WERI-Rb-1 (cell line): ENCODE measurements around the gene LEMD1.

Experiments
- DNase-seq: peaks from one replicate; pipeline ENCODE4 v3.0.0-alpha.2; 2020
- H3K27ac ChIP-seq: fragments of 250-450 bp; sonication (Bioruptor Pico); 2 replicates; pipeline ENCODE4 v1.5.1; 2020; ENCODE audit warnings: mild to moderate bottlenecking, moderate library complexity
- H3K27me3 ChIP-seq: fragments of 250-450 bp; sonication (Bioruptor Pico); 2 replicates; pipeline ENCODE4 v1.5.1; 2021; ENCODE audit warnings: mild to moderate bottlenecking, low read depth, moderate library complexity; ENCODE audit not compliant: insufficient read depth, severe bottlenecking
- H3K36me3 ChIP-seq: fragments of 250-450 bp; sonication (Bioruptor Pico); 2 replicates; pipeline ENCODE4 v1.5.1; 2020; ENCODE audit warnings: mild to moderate bottlenecking, moderate library complexity
- H3K4me3 ChIP-seq: 2 replicates; pipeline ENCODE4 v1.5.1; 2011; ENCODE audit warnings: low read depth, mild to moderate bottlenecking, control low read depth, low read length
- H3K9me3 ChIP-seq: fragments of 250-450 bp; sonication (Bioruptor Pico); 2 replicates; pipeline ENCODE4 v1.5.1; 2021; ENCODE audit warnings: mild to moderate bottlenecking, moderate library complexity; ENCODE audit not compliant: severe bottlenecking
- TF ChIP-seq, protein P1 (sequence below): IDR thresholded peaks from 2 replicates; pipeline ENCODE4 v1.5.1; 2011; ENCODE audit warnings: low read depth, mild to moderate bottlenecking, control low read depth, inconsistent platforms, low read length

LEMD1 gene

GRCh38 chr1:205382561-205382960 lies 39.3 kb downstream of the LEMD1 start:
- TF ChIP-seq, protein P1, sequence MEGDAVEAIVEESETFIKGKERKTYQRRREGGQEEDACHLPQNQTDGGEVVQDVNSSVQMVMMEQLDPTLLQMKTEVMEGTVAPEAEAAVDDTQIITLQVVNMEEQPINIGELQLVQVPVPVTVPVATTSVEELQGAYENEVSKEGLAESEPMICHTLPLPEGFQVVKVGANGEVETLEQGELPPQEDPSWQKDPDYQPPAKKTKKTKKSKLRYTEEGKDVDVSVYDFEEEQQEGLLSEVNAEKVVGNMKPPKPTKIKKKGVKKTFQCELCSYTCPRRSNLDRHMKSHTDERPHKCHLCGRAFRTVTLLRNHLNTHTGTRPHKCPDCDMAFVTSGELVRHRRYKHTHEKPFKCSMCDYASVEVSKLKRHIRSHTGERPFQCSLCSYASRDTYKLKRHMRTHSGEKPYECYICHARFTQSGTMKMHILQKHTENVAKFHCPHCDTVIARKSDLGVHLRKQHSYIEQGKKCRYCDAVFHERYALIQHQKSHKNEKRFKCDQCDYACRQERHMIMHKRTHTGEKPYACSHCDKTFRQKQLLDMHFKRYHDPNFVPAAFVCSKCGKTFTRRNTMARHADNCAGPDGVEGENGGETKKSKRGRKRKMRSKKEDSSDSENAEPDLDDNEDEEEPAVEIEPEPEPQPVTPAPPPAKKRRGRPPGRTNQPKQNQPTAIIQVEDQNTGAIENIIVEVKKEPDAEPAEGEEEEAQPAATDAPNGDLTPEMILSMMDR, result no peak
- Histone ChIP-seq H3K36me3 (no peaks in the 10 kb centered on the region), H3K4me3 (no peak overlapping the region), H3K27ac (no peak overlapping the region), H3K9me3 (peaks cover under 1% of the 10 kb centered on the region), H3K27me3 (no peaks in the 10 kb centered on the region)
- peak; percentile 6 for DNase-seq

DNA sequence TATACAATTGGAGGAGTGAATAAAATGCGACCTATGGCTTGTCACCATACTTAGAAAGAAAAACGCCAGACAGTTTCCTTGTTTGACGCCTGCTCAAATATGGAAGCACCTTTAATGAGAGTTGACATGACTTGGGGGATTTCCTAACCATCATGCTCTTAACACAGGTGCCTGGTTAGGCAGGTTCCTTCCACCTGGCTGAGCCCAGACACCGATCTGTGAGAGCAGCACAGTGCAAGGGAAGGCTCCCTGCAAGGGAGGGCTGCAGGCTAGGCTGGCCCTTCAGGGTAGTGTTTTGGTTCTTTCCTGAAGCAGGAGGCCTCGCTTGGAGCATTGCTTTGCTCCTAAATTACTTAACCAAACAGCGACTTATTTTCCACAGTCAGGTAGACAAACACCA lies 40.6 kb downstream of the LEMD1 start:
- peak; percentile 7 for DNase-seq
- TF ChIP-seq, protein P1, result no peak
- no peaks in the 10 kb centered on the region for H3K27me3 ChIP-seq

GRCh38 chr1:205380882-205381281 lies 41.0 kb downstream of the LEMD1 start:
- H3K27me3 ChIP-seq, result no peaks in the 10 kb centered on the region
- H3K36me3 ChIP-seq, result no peaks in the 10 kb centered on the region
- TF ChIP-seq, protein P1, result no peak
- H3K9me3 ChIP-seq, result no peaks in the 10 kb centered on the region
- H3K27ac ChIP-seq, result no peak overlapping the region
- no peak for DNase-seq
- no peak overlapping the region for H3K4me3 ChIP-seq

More for the DNA sequence above, 40.6 kb downstream of the LEMD1 start:
- H3K9me3 ChIP-seq, result no peaks in the 10 kb centered on the region
- H3K36me3 ChIP-seq, result no peaks in the 10 kb centered on the region
- no peak overlapping the region for H3K4me3 ChIP-seq
- no peak overlapping the region for H3K27ac ChIP-seq

- no peaks in the 10 kb centered on the region for H3K36me3 ChIP-seq
- H3K9me3 ChIP-seq, result no peaks in the 10 kb centered on the region
- H3K27me3 ChIP-seq, result no peaks in the 10 kb centered on the region
- H3K4me3 ChIP-seq, result no peak overlapping the region
- no peak for DNase-seq
- no peak overlapping the region for H3K27ac ChIP-seq
- TF ChIP-seq, protein P1, result no peak
Observed at GRCh38 chr1:205379056-205379455, 42.8 kb downstream of the LEMD1 start.

DNA sequence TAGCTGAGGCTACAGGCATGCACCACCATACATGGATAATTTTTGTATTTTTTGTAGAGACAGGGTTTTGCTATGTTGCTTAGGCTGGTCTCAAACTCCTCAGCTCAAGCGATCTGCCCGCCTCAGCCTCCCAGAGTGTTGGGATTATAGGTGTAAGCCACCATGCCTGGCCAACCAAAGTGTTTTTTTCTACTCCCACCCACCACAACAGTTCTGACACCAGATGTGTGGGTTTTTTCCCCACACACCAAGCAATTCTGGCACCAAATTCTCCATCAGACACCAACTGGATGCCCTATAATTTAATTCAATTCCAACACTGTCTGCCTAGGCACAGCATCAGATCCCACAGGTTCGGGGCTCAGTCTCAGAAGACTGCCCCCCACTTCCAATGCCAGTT lies 44.5 kb downstream of the LEMD1 start:
- no peak overlapping the region for H3K27ac ChIP-seq
- DNase-seq, result peak; percentile 4

GRCh38 chr1:205376739-205377138 lies 45.1 kb downstream of the LEMD1 start:
- TF ChIP-seq, protein P1, result no peak
- H3K27ac ChIP-seq, result no peak overlapping the region
- no peaks in the 10 kb centered on the region for H3K9me3 ChIP-seq
- H3K4me3 ChIP-seq, result no peak overlapping the region
- no peaks in the 10 kb centered on the region for H3K27me3 ChIP-seq
- H3K36me3 ChIP-seq, result no peaks in the 10 kb centered on the region
- DNase-seq, result peak; percentile 6

More for the DNA sequence above, 44.5 kb downstream of the LEMD1 start:
- no peak overlapping the region for H3K4me3 ChIP-seq
- no peaks in the 10 kb centered on the region for H3K9me3 ChIP-seq
- TF ChIP-seq, protein P1, result no peak
- no peaks in the 10 kb centered on the region for H3K27me3 ChIP-seq
- no peaks in the 10 kb centered on the region for H3K36me3 ChIP-seq
